ENCODE results near the gene UQCRC1. TPM values are rescaled to one million over a fixed set of nuclear protein-coding genes. Genes with fewer than 3 reads are reported as not detected.
"Not testable (repeated sequence)": the region's sequence is repeated elsewhere in the genome, so short reads cannot be mapped to it uniquely, and the experiment has no call there.

UQCRC1 gene
- total and polyA plus RNA-seq, 2 donors from 2014 or later: 207 to 584 TPM

GRCh38 chr3:48552111-48552951 is 57.1 kb downstream of the UQCRC1 start:
- no peak overlapping the region for H3K4me3 ChIP-seq (ENCODE audit: low read length in 3 of 3)
- H3K4me1 ChIP-seq (ENCODE audit: control insufficient read depth in 2 of 3, insufficient read depth in 2 of 3, low read depth in 1 of 3, low read length in 3 of 3): peaks cover 0 to 3% (median 2%) of the 10 kb centered on the region in 3 donors
- no peak for TF ChIP-seq CTCF (IDR thresholded peaks at IDR 0.05; ENCODE audit: borderline replicate concordance, extremely low read depth, insufficient read depth)
- no peak overlapping the region for H3K27ac ChIP-seq (ENCODE audit: low read depth in 2 of 2, low read length in 2 of 2)
- H3K9ac ChIP-seq (ENCODE audit: low read length in 3 of 3): no peak overlapping the region
- DNase-seq (peak in 4 of 5 donors; percentile 27 to 51 (median 45)), FAIRE-seq (no peak)
- intact Hi-C loops (cut with DNase I): no loop called here
- H3K9me3 ChIP-seq (ENCODE audit: control insufficient read depth in 2 of 3, insufficient read depth in 1 of 3, low read length in 3 of 3): no peaks in the 10 kb centered on the region
- H3K27me3 ChIP-seq (ENCODE audit: control insufficient read depth, insufficient read depth, low read length): no peaks in the 10 kb centered on the region
- no peaks in the 10 kb centered on the region for H3K36me3 ChIP-seq (ENCODE audit: control insufficient read depth in 2 of 3, insufficient read depth in 3 of 3, low read length in 3 of 3)

GRCh38 chr3:48551651-48552050 is 57.8 kb downstream of the UQCRC1 start:
- H3K9ac ChIP-seq (ENCODE audit: low read length in 3 of 3); intact Hi-C loops (cut with DNase I); H3K4me1 ChIP-seq (ENCODE audit: control insufficient read depth in 2 of 3, insufficient read depth in 2 of 3, low read depth in 1 of 3, low read length in 3 of 3); FAIRE-seq; H3K27ac ChIP-seq (ENCODE audit: low read depth in 2 of 2, low read length in 2 of 2); H3K27me3 ChIP-seq (ENCODE audit: control insufficient read depth, insufficient read depth, low read length); H3K9me3 ChIP-seq (ENCODE audit: control insufficient read depth in 2 of 3, insufficient read depth in 1 of 3, low read length in 3 of 3); H3K36me3 ChIP-seq (ENCODE audit: control insufficient read depth in 2 of 3, insufficient read depth in 3 of 3, low read length in 3 of 3); H3K4me3 ChIP-seq (ENCODE audit: low read length in 3 of 3): not testable (repeated sequence)
- peak in 1 of 5 donors; percentile 21 for DNase-seq

Small RNA genes lying within 50 kb of the gene (microRNA-seq; reads per million reads assigned to microRNA genes)
- gene MIR4793: not detected
- gene MIR6823: not detected
- not detected for gene MIR711

Other genes starting within 250 kb of the UQCRC1 start
- gene FBXW12, start 237.4 kb downstream of the UQCRC1 start, total RNA-seq: not detected
- not detected for gene FBXW12, start 237.4 kb downstream of the UQCRC1 start, polyA plus RNA-seq (ENCODE audit: insufficient read depth, low read depth, low replicate concordance)
- 224 TPM for gene PLXNB1, start 179.6 kb downstream of the UQCRC1 start, total RNA-seq
- 101 TPM for gene PLXNB1, start 179.6 kb downstream of the UQCRC1 start, polyA plus RNA-seq (ENCODE audit: insufficient read depth, low read depth, low replicate concordance)
- gene CCDC51, start 169.5 kb downstream of the UQCRC1 start, total RNA-seq: 13.8 TPM
- 32.8 TPM for gene CCDC51, start 169.5 kb downstream of the UQCRC1 start, polyA plus RNA-seq (ENCODE audit: insufficient read depth, low read depth, low replicate concordance)
- 195 TPM for gene TMA7, start 169.4 kb downstream of the UQCRC1 start, total RNA-seq
- gene TMA7, start 169.4 kb downstream of the UQCRC1 start, polyA plus RNA-seq (ENCODE audit: insufficient read depth, low read depth, low replicate concordance): 631 TPM
- gene ATRIP, start 162.9 kb downstream of the UQCRC1 start, total RNA-seq: 6.7 TPM
- gene ATRIP, start 162.9 kb downstream of the UQCRC1 start, polyA plus RNA-seq (ENCODE audit: insufficient read depth, low read depth, low replicate concordance): 5.4 TPM
- gene SHISA5, start 105.5 kb downstream of the UQCRC1 start, total RNA-seq: 214 TPM
- 157 TPM for gene SHISA5, start 105.5 kb downstream of the UQCRC1 start, polyA plus RNA-seq (ENCODE audit: insufficient read depth, low read depth, low replicate concordance)
- 4.6 TPM for gene PFKFB4, start 52.8 kb downstream of the UQCRC1 start, total RNA-seq
- gene PFKFB4, start 52.8 kb downstream of the UQCRC1 start, polyA plus RNA-seq (ENCODE audit: insufficient read depth, low read depth, low replicate concordance): 2.1 TPM
- gene UCN2, start 45.9 kb downstream of the UQCRC1 start, total RNA-seq: not detected
- not detected for gene UCN2, start 45.9 kb downstream of the UQCRC1 start, polyA plus RNA-seq (ENCODE audit: insufficient read depth, low read depth, low replicate concordance)
- 13.1 TPM for gene COL7A1, start 14.3 kb downstream of the UQCRC1 start, total RNA-seq
- 14.4 TPM for gene COL7A1, start 14.3 kb downstream of the UQCRC1 start, polyA plus RNA-seq (ENCODE audit: insufficient read depth, low read depth, low replicate concordance)
- gene TMEM89, start 12.1 kb upstream of the UQCRC1 start, total RNA-seq: not detected
- not detected for gene TMEM89, start 12.1 kb upstream of the UQCRC1 start, polyA plus RNA-seq (ENCODE audit: insufficient read depth, low read depth, low replicate concordance)
- gene SLC26A6, start 25.8 kb upstream of the UQCRC1 start, total RNA-seq: 15.4 TPM
- gene SLC26A6, start 25.8 kb upstream of the UQCRC1 start, polyA plus RNA-seq (ENCODE audit: insufficient read depth, low read depth, low replicate concordance): 20.6 TPM
- 2.0 TPM for gene CELSR3, start 53.2 kb upstream of the UQCRC1 start, total RNA-seq
- gene CELSR3, start 53.2 kb upstream of the UQCRC1 start, polyA plus RNA-seq (ENCODE audit: insufficient read depth, low read depth, low replicate concordance): 0.17 TPM
- 31.2 TPM for gene NCKIPSD, start 76.3 kb upstream of the UQCRC1 start, total RNA-seq
- gene NCKIPSD, start 76.3 kb upstream of the UQCRC1 start, polyA plus RNA-seq (ENCODE audit: insufficient read depth, low read depth, low replicate concordance): 24.0 TPM
- 69.4 TPM for gene IP6K2, start 107.6 kb upstream of the UQCRC1 start, total RNA-seq
- gene IP6K2, start 107.6 kb upstream of the UQCRC1 start, polyA plus RNA-seq (ENCODE audit: insufficient read depth, low read depth, low replicate concordance): 112 TPM
- gene PRKAR2A, start 238.2 kb upstream of the UQCRC1 start, total RNA-seq: 49.9 TPM
- gene PRKAR2A, start 238.2 kb upstream of the UQCRC1 start, polyA plus RNA-seq (ENCODE audit: insufficient read depth, low read depth, low replicate concordance): 10.4 TPM

Data from kidney (tissue), 14 donors.